H1 (cell line): ENCODE measurements around the gene LTBP4. TPM values are rescaled to one million over a fixed set of nuclear protein-coding genes. Genes with fewer than 3 reads are reported as not detected.

Experiments used
- CTCF ChIA-PET: fragments of 300-600 bp; sonication (Branson Sonifier 250); formaldehyde crosslinking; loops from one replicate; lab custom pipeline; 2021; ENCODE audit not compliant: partially characterized antibody; lab: Charles Lee
- POLR2A ChIA-PET: fragments of 300-600 bp; sonication (Branson Sonifier 250); formaldehyde crosslinking; loops from one replicate; lab custom pipeline; 2021; ENCODE audit warnings: inconsistent platforms; ENCODE audit not compliant: partially characterized antibody; lab: Charles Lee
- DNase-seq, 2 experiments: peaks; one replicate each; pipeline versions ENCODE4 v3.0.0 to v3.0.0-alpha.2; 2010 to 2022; ENCODE audit warnings: low spot score in 2 of 2, low read depth in 1 of 2, mixed read lengths in 1 of 2
- FAIRE-seq: peaks from 2 replicates; lab custom pipeline; 2011; peaks lifted over from hg19 to GRCh38; lab: Jason Lieb, UNC
- H2AFZ ChIP-seq: 2 replicates; pipeline ENCODE4 v1.8.1; 2012; ENCODE audit warnings: low read length, inconsistent platforms
- H2AK5ac ChIP-seq: 2 replicates; pipeline ENCODE4 v1.6.1; 2013; ENCODE audit warnings: low read depth, low read length
- H2BK120ac ChIP-seq: replicated peaks from 2 replicates; pipeline ENCODE3; 2013; ENCODE audit warnings: low read depth, low read length, inconsistent platforms
- H2BK12ac ChIP-seq: 2 replicates; pipeline ENCODE4 v1.6.1; 2013; ENCODE audit warnings: low read depth, low read length
- H2BK15ac ChIP-seq: 2 replicates; pipeline ENCODE4 v1.6.1; 2013; ENCODE audit warnings: low read length
- H2BK20ac ChIP-seq: 2 replicates; pipeline ENCODE4 v1.6.1; 2013; ENCODE audit warnings: low read length
- H2BK5ac ChIP-seq: 2 replicates; pipeline ENCODE4 v1.6.1; 2013; ENCODE audit warnings: low read depth, low read length
- H3K14ac ChIP-seq: 2 replicates; pipeline ENCODE4 v1.6.1; 2013; ENCODE audit warnings: inconsistent platforms; ENCODE audit not compliant: insufficient read length
- H3K18ac ChIP-seq: 2 replicates; pipeline ENCODE4 v1.6.1; 2013; ENCODE audit warnings: low read length; ENCODE audit errors: extremely low read depth
- H3K23ac ChIP-seq: 2 replicates; pipeline ENCODE4 v1.6.1; 2013; ENCODE audit warnings: inconsistent platforms; ENCODE audit not compliant: insufficient read length
- H3K23me2 ChIP-seq: 2 replicates; pipeline ENCODE4 v1.6.1; 2013; ENCODE audit warnings: low read depth, low read length
- H3K27ac ChIP-seq: 2 replicates; pipeline ENCODE4 v1.6.1; 2011; ENCODE audit warnings: low read depth, low read length, inconsistent platforms
- H3K27me3 ChIP-seq, 4 experiments: replicated peaks in 1 of 4; 1 replicate in 1 of 4; 2 replicates in 3 of 4; pipeline versions ENCODE4 v1.6.1 to v1.8.1; 2011 to 2013; ENCODE audit warnings: low read length in 3 of 4, mild to moderate bottlenecking in 3 of 4, inconsistent platforms in 2 of 4, mixed read lengths in 2 of 4, moderate library complexity in 1 of 4; ENCODE audit not compliant: control insufficient read depth in 3 of 4, insufficient read depth in 3 of 4; ENCODE audit errors: extremely low read depth in 1 of 4
- H3K36me3 ChIP-seq, 4 experiments: 2 replicates each; pipeline versions ENCODE4 v1.6.1 to v1.8.1; 2011 to 2013; ENCODE audit warnings: mild to moderate bottlenecking in 4 of 4, low read length in 3 of 4, moderate library complexity in 2 of 4, control low read depth in 1 of 4, inconsistent platforms in 1 of 4; ENCODE audit not compliant: insufficient read depth in 4 of 4, control insufficient read depth in 2 of 4
- H3K4ac ChIP-seq: replicated peaks from 2 replicates; pipeline ENCODE3; 2013; ENCODE audit warnings: low read length, low read depth, mixed read lengths, inconsistent platforms; ENCODE audit not compliant: insufficient read length
- H3K4me1 ChIP-seq, 4 experiments: replicated peaks in 1 of 4; 1 replicate in 1 of 4; 2 replicates in 3 of 4; pipeline versions ENCODE4 v1.6.1 to v1.8.1; 2011 to 2013; ENCODE audit warnings: low read length in 3 of 4, inconsistent platforms in 2 of 4, mixed read lengths in 1 of 4; ENCODE audit not compliant: insufficient read depth in 4 of 4, control insufficient read depth in 3 of 4
- H3K4me2 ChIP-seq, 2 experiments: 2 replicates each; pipeline versions ENCODE4 v1.6.1 to v1.8.1; 2011 to 2013; ENCODE audit warnings: low read depth in 2 of 2, low read length in 2 of 2, control low read depth in 1 of 2, inconsistent platforms in 1 of 2, mild to moderate bottlenecking in 1 of 2; ENCODE audit not compliant: insufficient read depth in 1 of 2
- H3K4me3 ChIP-seq, 4 experiments: fragments of 200-600, 300-600 bp in 1 of 4; sonication (generic), shearing (Covaris generic), sonication (Bioruptor Twin) in 1 of 4; 2 replicates each; pipeline versions ENCODE4 v1.5.1 to v1.8.1; 2011 to 2016; ENCODE audit warnings: low read length in 4 of 4, low read depth in 3 of 4, control low read depth in 2 of 4, inconsistent platforms in 2 of 4, mild to moderate bottlenecking in 2 of 4, mixed read lengths in 1 of 4, moderate library complexity in 1 of 4; ENCODE audit not compliant: insufficient read depth in 2 of 4; ENCODE audit errors: extremely low read depth in 1 of 4
- H3K56ac ChIP-seq: replicated peaks from 2 replicates; pipeline ENCODE3; 2013; ENCODE audit warnings: low read depth, mild to moderate bottlenecking, mixed read lengths, low read length, inconsistent platforms; ENCODE audit not compliant: insufficient read length
- H3K79me1 ChIP-seq: 2 replicates; pipeline ENCODE4 v1.6.1; 2013; ENCODE audit warnings: low read depth, low read length, control low read depth
- H3K79me2 ChIP-seq, 2 experiments: 2 replicates each; pipeline versions ENCODE4 v1.6.1 to v1.8.1; 2012 to 2013; ENCODE audit warnings: low read length in 2 of 2, mild to moderate bottlenecking in 2 of 2, inconsistent platforms in 1 of 2; ENCODE audit not compliant: insufficient read depth in 2 of 2, control insufficient read depth in 1 of 2
- H3K9ac ChIP-seq, 4 experiments: replicated peaks in 1 of 4; 1 replicate in 1 of 4; 2 replicates in 3 of 4; pipeline versions ENCODE4 v1.6.1 to v1.8.1; 2011 to 2013; ENCODE audit warnings: low read depth in 3 of 4, low read length in 3 of 4, control low read depth in 2 of 4, mild to moderate bottlenecking in 2 of 4, moderate library complexity in 2 of 4, inconsistent platforms in 1 of 4; ENCODE audit errors: extremely low read depth in 1 of 4
- H3K9me3 ChIP-seq, 2 experiments: 2 replicates each; pipeline versions ENCODE4 v1.6.1 to v1.8.1; 2012 to 2013; ENCODE audit warnings: mild to moderate bottlenecking in 2 of 2, moderate library complexity in 2 of 2, control low read depth in 1 of 2, inconsistent platforms in 1 of 2, low read depth in 1 of 2, low read length in 1 of 2, mixed read lengths in 1 of 2; ENCODE audit not compliant: insufficient read depth in 2 of 2
- H4K20me1 ChIP-seq, 2 experiments: replicated peaks in 1 of 2; 2 replicates each; pipeline versions ENCODE3 to v1.8.1; 2011 to 2013; ENCODE audit warnings: inconsistent platforms in 2 of 2, low read length in 2 of 2, mild to moderate bottlenecking in 1 of 2; ENCODE audit not compliant: insufficient read depth in 2 of 2, control insufficient read depth in 1 of 2
- H4K5ac ChIP-seq: 2 replicates; pipeline ENCODE4 v1.6.1; 2013; ENCODE audit warnings: low read length, low read depth, mixed read lengths, inconsistent platforms; ENCODE audit not compliant: insufficient read length
- H4K8ac ChIP-seq: 2 replicates; pipeline ENCODE4 v1.8.0; 2013; ENCODE audit warnings: mild to moderate bottlenecking, moderate library complexity, low read length, inconsistent platforms; ENCODE audit not compliant: insufficient read depth; ENCODE audit errors: extremely low read depth
- H4K91ac ChIP-seq: replicated peaks from 2 replicates; pipeline ENCODE3; 2013; ENCODE audit warnings: low read length, mixed read lengths, inconsistent platforms; ENCODE audit not compliant: insufficient read length
- CHD1 ChIP-seq: IDR thresholded peaks from 2 replicates; pipeline ENCODE4 v1.6.1; 2012; ENCODE audit warnings: low read depth, low read length, improper control_type of control experiment
- CTBP2 ChIP-seq: IDR thresholded peaks from 2 replicates; pipeline ENCODE4 v1.7.0; 2011; ENCODE audit warnings: borderline replicate concordance, mild to moderate bottlenecking, moderate library complexity, mixed read lengths, low read length; ENCODE audit not compliant: insufficient read depth, insufficient read length
- EZH2 ChIP-seq: fragments of 200-600 bp; sonication (generic); IDR thresholded peaks from 2 replicates; pipeline ENCODE4 v1.7.1; 2012; ENCODE audit warnings: low read depth, mild to moderate bottlenecking, moderate library complexity, low read length, inconsistent platforms; ENCODE audit not compliant: severe bottlenecking
- KDM1A ChIP-seq: fragments of 200-600, 300-600 bp; sonication (generic); IDR thresholded peaks from 2 replicates; pipeline ENCODE4 v1.7.1; 2016; ENCODE audit warnings: mild to moderate bottlenecking, low read length, borderline replicate concordance
- NANOG ChIP-seq: IDR thresholded peaks from 2 replicates; pipeline ENCODE4 v1.6.1; 2011; ENCODE audit warnings: low read length, low read depth, mild to moderate bottlenecking, inconsistent platforms; ENCODE audit not compliant: insufficient read depth, poor library complexity, severe bottlenecking
- SIN3A ChIP-seq, 2 experiments: IDR thresholded peaks in 1 of 2; conservative IDR thresholded peaks in 1 of 2; 2 replicates each; pipeline ENCODE4 v1.6.1; 2011 to 2012; ENCODE audit warnings: low read length in 2 of 2, improper control_type of control experiment in 1 of 2, low read depth in 1 of 2, mild to moderate bottlenecking in 1 of 2
- WGBS, 2 experiments: shearing (Covaris generic) in 1 of 2; methylation state at CpG; one replicate each; pipeline versions ENCODE4 v1.1.6 to v1.1.7; 2013 to 2015; ENCODE audit warnings: low lambda C conversion rate in 2 of 2, mixed read lengths in 2 of 2, inconsistent platforms in 1 of 2, low coverage in 1 of 2, missing lambda C conversion rate in 1 of 2; ENCODE audit not compliant: insufficient replicate concordance in 2 of 2, insufficient coverage in 1 of 2, insufficient read length in 1 of 2; ENCODE audit errors: extremely low coverage in 1 of 2, missing lambda C conversion rate in 1 of 2; 5-methylcytosine and 5-hydroxymethylcytosine counted together
- polyA plus RNA-seq, 7 experiments: library from polyadenylated mRNA; depleted of rRNA in 3 of 7; stranded (reverse) in 5 of 7; unstranded in 2 of 7; fragments of >200 nt in 5 of 7; fragments of 200-250 nt in 2 of 7; gene quantifications; 1 replicate in 5 of 7; 2 replicates in 1 of 7; 4 replicates in 1 of 7; pipeline versions ENCODE4 v1.2.1 to v1.2.3, GENCODE V29; 2011 to 2013; ENCODE audit warnings: missing spikeins in 2 of 7, mixed read lengths in 2 of 7
- total RNA-seq: library from RNA; stranded (reverse); fragmentation: NEBNext Ultra II Directional; extraction: Animal tissue kit (Norgen Biotek cat#: 25700); gene quantifications from 2 replicates; pipeline ENCODE4 v1.2.1, GENCODE V29; 2021

The LTBP4 gene
- total and polyA plus RNA-seq, 2 of the 8 experiments (the other 6 are each of a cell fraction or from before 2014, with no cell fraction given), result 54.5 to 77.1 TPM

DNA sequence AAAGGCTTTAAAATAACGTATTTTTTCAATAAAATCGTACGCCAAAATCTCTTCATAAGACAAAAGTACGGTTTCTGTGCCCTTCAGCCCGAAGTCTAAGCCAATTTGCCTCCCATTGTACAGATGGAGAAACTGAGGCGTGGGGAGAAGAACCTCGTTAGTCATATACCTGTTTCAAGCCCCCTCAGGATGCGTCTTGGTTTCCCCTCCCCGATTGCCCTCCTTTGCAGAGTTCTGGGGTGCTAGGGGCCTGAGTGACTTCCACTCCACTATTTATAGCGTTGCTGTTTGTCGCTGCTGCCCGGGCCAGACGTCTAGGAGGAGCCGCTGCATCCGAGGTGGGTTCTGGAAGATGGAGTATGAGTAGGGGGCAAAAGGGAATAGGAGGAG is 2.3 kb upstream of the LTBP4 start:
- CTCF ChIA-PET, result interaction anchor here (0.7 to 11.3 kb wide), 22 partner anchors 9 to 134 kb away, joined by 3 to 100 read pairs (median 4); no protein-coding TSS in a partner anchor
- H3K4me2 ChIP-seq, result peak overlapping the region; percentile 39 to 75; a peak in 2 of 4 replicates

More for the DNA sequence above, 2.3 kb upstream of the LTBP4 start:
- Histone ChIP-seq H2AFZ (no peak overlapping the region), H3K23me2 (peaks cover 19% of the 10 kb centered on the region; the same call in 1 of the 2 replicates), H3K36me3 (no peaks in the 10 kb centered on the region; a peak in 1 of 8 replicates), H3K27ac (no peak overlapping the region), H4K91ac (no peak overlapping the region), H3K27me3 (peaks cover 19 to 47% (median 42%) of the 10 kb centered on the region in 4 experiments), H3K4me1 (peaks cover 9 to 35% (median 21%) of the 10 kb centered on the region in 4 experiments), H3K23ac (no peak overlapping the region), H2BK12ac (no peak overlapping the region), H2BK120ac (no peak overlapping the region), H3K9me3 (no peaks in the 10 kb centered on the region), H4K5ac (no peak overlapping the region), H4K8ac (no peak overlapping the region), H3K9ac (no peak overlapping the region), H2BK15ac (no peak overlapping the region), H3K18ac (no peak overlapping the region), H3K4me3 (peak overlapping the region in 1 of 4 experiments; percentile 66; a peak in 2 of 8 replicates), H2BK20ac (no peak overlapping the region), H3K56ac (no peak overlapping the region), H3K79me2 (no peaks in the 10 kb centered on the region), H3K4ac (no peak overlapping the region), H2BK5ac (no peak overlapping the region), H3K79me1 (no peaks in the 10 kb centered on the region), H3K14ac (no peak overlapping the region), H4K20me1 (peaks cover 3 to 6% of the 10 kb centered on the region in 2 experiments), H2AK5ac (no peak overlapping the region)
- POLR2A ChIA-PET, result interaction anchor here (0.6 to 2.1 kb wide), 9 partner anchors 10 to 175 kb away, joined by 3 to 4 read pairs (median 3); no protein-coding TSS in a partner anchor
- FAIRE-seq (no peak), DNase-seq (no peak)
- 37% methylated on average over 15 of the region's 15 CpGs; no CpG with 5 or more reads in 1 of the 2 experiments for WGBS, 2 experiments
- TF ChIP-seq CHD1, result no peak
- TF ChIP-seq SIN3A (conservative IDR thresholded peaks at IDR 0.05 in 1 of 2, IDR thresholded peaks at IDR 0.05 in 1 of 2; ENCODE audit: low read depth in 1 of 2, low read length in 2 of 2), result 0 out of 4 replicates have a peak, but pooled peaks of 1 of the 2 experiments have one; percentile 6
- TF ChIP-seq NANOG, result no peak
- no peak for TF ChIP-seq CTBP2
- TF ChIP-seq EZH2, result peak; percentile 39
- TF ChIP-seq KDM1A, result peak; percentile 80; the same call in 1 of the 2 replicates
